IMR-90 (cell line): ENCODE results near the gene VCL. TPM values are rescaled to one million over a fixed set of nuclear protein-coding genes. Genes with fewer than 3 reads are reported as not detected.

Experiments
- ATAC-seq: fragments of 200-7000 bp; cut with Tn5 transposase; 2 replicates; pipeline ENCODE4 v1.9.1; 2020; ENCODE audit warnings: low read depth, mild to moderate bottlenecking, moderate library complexity
- BruUV-seq: library from RNA; stranded (reverse); fragments of 400-500 nt; replicated peaks from 2 replicates; lab custom pipeline; 2021; lab: Mats Ljungman, UMichigan
- CTCF ChIA-PET: fragments of 300-600 bp; formaldehyde crosslinking; extraction: SDS; loops from one replicate; lab custom pipeline; 2021; ENCODE audit warnings: antibody characterized with exemption; lab: Yijun Ruan, JAX
- POLR2A ChIA-PET: fragments of 300-600 bp; sonication (Branson Sonifier 250); formaldehyde crosslinking; loops from one replicate; lab custom pipeline; 2022; ENCODE audit warnings: antibody characterized with exemption; ENCODE audit not compliant: unreplicated experiment; lab: Charles Lee
- DNase-seq: peaks from one replicate; pipeline ENCODE4 v3.0.0; 2013
- H2AFZ ChIP-seq: replicated peaks from 2 replicates; pipeline ENCODE3; 2013; ENCODE audit warnings: low read length, mild to moderate bottlenecking; ENCODE audit not compliant: poor library complexity
- H2AK5ac ChIP-seq: 2 replicates; pipeline ENCODE4 v1.6.1; 2013; ENCODE audit warnings: low read depth, low read length, inconsistent platforms
- H2AK9ac ChIP-seq: replicated peaks from 2 replicates; pipeline ENCODE3; 2013; ENCODE audit warnings: mild to moderate bottlenecking, low read depth, low read length, moderate library complexity; ENCODE audit not compliant: poor library complexity
- H2BK120ac ChIP-seq: 2 replicates; pipeline ENCODE4 v1.6.1; 2013; ENCODE audit warnings: low read depth, low read length, inconsistent platforms
- H2BK15ac ChIP-seq: 3 replicates; pipeline ENCODE4 v1.6.1; 2013; ENCODE audit warnings: low read depth, low read length, inconsistent platforms
- H2BK20ac ChIP-seq: 2 replicates; pipeline ENCODE4 v1.6.1; 2013; ENCODE audit warnings: low read depth, mild to moderate bottlenecking, inconsistent platforms, low read length, moderate library complexity
- H2BK5ac ChIP-seq: 2 replicates; pipeline ENCODE4 v1.6.1; 2013; ENCODE audit warnings: mild to moderate bottlenecking, low read depth, low read length, inconsistent platforms; ENCODE audit not compliant: poor library complexity, severe bottlenecking
- H3K14ac ChIP-seq: replicated peaks from 2 replicates; pipeline ENCODE4 v1.6.1; 2013; ENCODE audit warnings: low read depth, low read length, inconsistent platforms
- H3K18ac ChIP-seq: 2 replicates; pipeline ENCODE4 v1.6.1; 2013; ENCODE audit warnings: low read depth, low read length, control low read depth
- H3K23ac ChIP-seq: 2 replicates; pipeline ENCODE4 v1.6.1; 2013; ENCODE audit warnings: low read depth, low read length, inconsistent platforms
- H3K27ac ChIP-seq: 2 replicates; pipeline ENCODE4 v1.5.1; 2013; ENCODE audit warnings: mild to moderate bottlenecking, control low read depth, low read length; ENCODE audit not compliant: insufficient read depth
- H3K27me3 ChIP-seq: 2 replicates; pipeline ENCODE4 v1.6.1; 2013; ENCODE audit warnings: low read length; ENCODE audit not compliant: control insufficient read depth, insufficient read depth
- H3K36me3 ChIP-seq: 2 replicates; pipeline ENCODE4 v1.6.1; 2013; ENCODE audit warnings: low read length, mixed read lengths; ENCODE audit not compliant: control insufficient read depth, insufficient read depth
- H3K4ac ChIP-seq: 2 replicates; pipeline ENCODE4 v1.6.1; 2013; ENCODE audit warnings: low read depth, low read length, inconsistent platforms
- H3K4me1 ChIP-seq: 2 replicates; pipeline ENCODE4 v1.6.1; 2013; ENCODE audit warnings: low read length, mixed read lengths; ENCODE audit not compliant: control insufficient read depth, insufficient read depth
- H3K4me2 ChIP-seq: 2 replicates; pipeline ENCODE4 v1.6.1; 2013; ENCODE audit warnings: low read depth, mild to moderate bottlenecking, control low read depth, low read length, moderate library complexity
- H3K4me3 ChIP-seq: 2 replicates; pipeline ENCODE4 v1.5.1; 2013; ENCODE audit warnings: low read depth, mild to moderate bottlenecking, control low read depth, low read length, moderate library complexity; ENCODE audit not compliant: insufficient read depth
- H3K56ac ChIP-seq: 2 replicates; pipeline ENCODE4 v1.6.1; 2013; ENCODE audit warnings: low read length, inconsistent platforms; ENCODE audit not compliant: insufficient read depth; ENCODE audit errors: extremely low read depth
- H3K79me1 ChIP-seq, 2 experiments: 2 replicates each; pipeline ENCODE4 v1.6.1; 2013; ENCODE audit warnings: low read length in 2 of 2, inconsistent platforms in 1 of 2, low read depth in 1 of 2
- H3K9ac ChIP-seq: 2 replicates; pipeline ENCODE4 v1.6.1; 2013; ENCODE audit warnings: low read depth, low read length, control low read depth
- H3K9me1 ChIP-seq: 2 replicates; pipeline ENCODE4 v1.6.1; 2013; ENCODE audit warnings: low read length, inconsistent platforms; ENCODE audit not compliant: insufficient read depth
- H3K9me3 ChIP-seq: 2 replicates; pipeline ENCODE4 v1.6.1; 2013; ENCODE audit warnings: low read length; ENCODE audit not compliant: control insufficient read depth, insufficient read depth
- H4K20me1 ChIP-seq: 2 replicates; pipeline ENCODE4 v1.6.1; 2013; ENCODE audit warnings: low read length, inconsistent platforms; ENCODE audit not compliant: insufficient read depth
- H4K5ac ChIP-seq: 2 replicates; pipeline ENCODE4 v1.6.1; 2013; ENCODE audit warnings: mild to moderate bottlenecking, low read depth, low read length, control low read depth
- H4K8ac ChIP-seq, 2 experiments: 2 replicates each; pipeline ENCODE4 v1.6.1; 2013; ENCODE audit warnings: low read depth in 2 of 2, low read length in 2 of 2, control low read depth in 1 of 2, inconsistent platforms in 1 of 2
- H4K91ac ChIP-seq: 2 replicates; pipeline ENCODE4 v1.6.1; 2013; ENCODE audit warnings: low read depth, low read length, inconsistent platforms; ENCODE audit not compliant: insufficient read depth
- BHLHE40 ChIP-seq: fragments of 150-350 bp; IDR thresholded peaks from 2 replicates; pipeline ENCODE4 v1.6.1; 2016; ENCODE audit warnings: mild to moderate bottlenecking, low read depth, low read length
- CEBPB ChIP-seq: IDR thresholded peaks from 2 replicates; pipeline ENCODE4 v1.6.1; 2012; ENCODE audit warnings: low read depth, low read length, improper control_type of control experiment
- FOS ChIP-seq: fragments of 150-350 bp; IDR thresholded peaks from 2 replicates; pipeline ENCODE4 v1.6.1; 2016; ENCODE audit warnings: low read depth, low read length
- MAFK ChIP-seq: IDR thresholded peaks from 2 replicates; pipeline ENCODE4 v1.6.1; 2012; ENCODE audit warnings: low read depth, low read length, improper control_type of control experiment
- MAZ ChIP-seq: IDR thresholded peaks from 2 replicates; pipeline ENCODE4 v1.6.1; 2012; ENCODE audit warnings: low read depth, mild to moderate bottlenecking, low read length, improper control_type of control experiment, moderate library complexity, borderline replicate concordance
- MXI1 ChIP-seq: IDR thresholded peaks from 2 replicates; pipeline ENCODE4 v1.6.1; 2012; ENCODE audit warnings: low read depth, mild to moderate bottlenecking, low read length, moderate library complexity, borderline replicate concordance
- NFE2L2 ChIP-seq: fragments of 150-350 bp; IDR thresholded peaks from 2 replicates; pipeline ENCODE4 v1.6.1; 2016; ENCODE audit warnings: low read depth, mild to moderate bottlenecking, low read length
- POLR2A ChIP-seq: IDR thresholded peaks from 2 replicates; pipeline ENCODE4 v1.6.1; 2012; ENCODE audit warnings: mild to moderate bottlenecking, low read depth, low read length
- RAD21 ChIP-seq: IDR thresholded peaks from 2 replicates; pipeline ENCODE4 v1.6.1; 2012; ENCODE audit warnings: low read length, improper control_type of control experiment
- RCOR1 ChIP-seq: IDR thresholded peaks from 2 replicates; pipeline ENCODE4 v1.6.1; 2012; ENCODE audit warnings: mild to moderate bottlenecking, low read length, improper control_type of control experiment; ENCODE audit not compliant: insufficient replicate concordance
- RFX5 ChIP-seq: IDR thresholded peaks from 2 replicates; pipeline ENCODE4 v1.8.0; 2012; ENCODE audit warnings: low read depth, mild to moderate bottlenecking, low read length, moderate library complexity
- SMC3 ChIP-seq: fragments of 150-350 bp; IDR thresholded peaks from 2 replicates; pipeline ENCODE4 v1.6.1; 2016; ENCODE audit warnings: low read depth, mild to moderate bottlenecking, antibody characterized with exemption, low read length, moderate library complexity
- WGBS, 2 experiments: methylation state at CpG; one replicate each; pipeline versions ENCODE4 v1.1.5 to v1.1.7; 2013; ENCODE audit warnings: missing lambda C conversion rate in 2 of 2; ENCODE audit not compliant: insufficient read length in 1 of 2; ENCODE audit errors: extremely low coverage in 2 of 2; 5-methylcytosine and 5-hydroxymethylcytosine counted together
- dilution Hi-C: fragments of 300-500 bp; cut with HindIII; formaldehyde crosslinking; loops from one replicate; pipeline ENCODE4 v1.14.3; 2018; ENCODE audit warnings: low sequenced_read_pairs; ENCODE audit not compliant: unreplicated experiment
- in situ Hi-C: fragments of 300-500 bp; cut with MboI; formaldehyde crosslinking; loops from 3 replicates; pipeline ENCODE4 v1.14.3; 2019; ENCODE audit warnings: low sequenced_read_pairs, inconsistent platforms, mixed read lengths
- intact Hi-C: fragments of 100-400 bp; cut with micrococcal nuclease; formaldehyde crosslinking; loops from 2 replicates; pipeline ENCODE4 v1.10.0; 2022
- polyA plus RNA-seq, 3 experiments: library from polyadenylated mRNA; depleted of rRNA; stranded (reverse); fragments of >200 nt; gene quantifications; 2 replicates each; pipeline ENCODE4 v1.2.3, GENCODE V29; 2012; ENCODE audit warnings: low replicate concordance in 1 of 3
- total RNA-seq: library from RNA; depleted of rRNA; stranded (reverse); fragments of >200 nt; gene quantifications from 2 replicates; pipeline ENCODE4 v1.2.3, GENCODE V29; 2012
- TF ChIP-seq, protein P1 (sequence below): fragments of 150-350 bp; IDR thresholded peaks from 2 replicates; pipeline ENCODE4 v1.6.1; 2017; ENCODE audit warnings: mild to moderate bottlenecking, antibody characterized with exemption, low read length, low read depth

Gene VCL
- total and polyA plus RNA-seq, 2 of the 4 experiments (the other 2 are of a cell fraction): 227 to 283 TPM

DNA sequence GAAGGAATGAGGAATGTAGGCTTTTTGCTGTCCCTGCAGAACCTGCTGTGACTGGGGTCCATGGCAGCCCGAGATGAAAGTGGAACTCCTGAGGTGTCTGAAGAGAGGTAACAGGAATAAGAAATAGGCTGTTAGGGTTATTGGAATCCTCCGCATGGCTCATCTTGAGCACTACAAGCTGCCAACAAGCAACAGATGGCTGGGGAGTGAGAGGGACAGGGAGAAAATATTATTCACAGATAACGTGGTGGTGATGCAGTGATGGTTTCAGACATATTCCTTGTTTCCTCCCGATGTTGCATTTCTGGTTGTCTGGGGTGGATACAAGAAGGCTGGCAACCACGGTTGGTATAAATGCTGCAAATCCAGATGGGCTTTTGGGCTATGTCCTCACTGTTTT lies 106.6 kb downstream of the VCL start:
- DNase-seq: no peak
- dilution Hi-C loops: no loop called here
- no peak overlapping the region for H4K91ac ChIP-seq
- H3K23ac ChIP-seq: no peak overlapping the region
- no peak overlapping the region for H2BK5ac ChIP-seq
- H3K4ac ChIP-seq: no peak overlapping the region
- no peak overlapping the region for H2BK15ac ChIP-seq
- H4K8ac ChIP-seq: 0 out of 4 replicates have a peak overlapping the region, but pooled peaks of 1 of the 2 experiments have one; percentile 18
- no peak overlapping the region for H4K5ac ChIP-seq
- no peak overlapping the region for H2BK120ac ChIP-seq
- no peak overlapping the region for H2AK5ac ChIP-seq
- H3K56ac ChIP-seq: no peak overlapping the region
- H2AFZ ChIP-seq: no peak overlapping the region
- WGBS, 2 experiments: 83% methylated on average over 1 of the region's 5 CpGs; no CpG with 5 or more reads in 1 of the 2 experiments
- ATAC-seq: no peak
- H3K14ac ChIP-seq: no peak overlapping the region
- H3K4me2 ChIP-seq: no peak overlapping the region
- H4K20me1 ChIP-seq: peaks cover 18% of the 10 kb centered on the region; the same call in 1 of the 2 replicates
- no peak overlapping the region for H3K27ac ChIP-seq
- H3K9ac ChIP-seq: no peak overlapping the region
- peaks cover 42 to 62% of the 10 kb centered on the region in 2 experiments for H3K79me1 ChIP-seq
- H3K9me1 ChIP-seq: 0 out of 2 replicates have a peak, but pooled peaks cover 3% of the 10 kb centered on the region
- intact Hi-C loops: no loop called here
- H2AK9ac ChIP-seq: peak overlapping the region; percentile 12
- H3K27me3 ChIP-seq: no peaks in the 10 kb centered on the region
- TF ChIP-seq NFE2L2 (no peak), SMC3 (no peak), BHLHE40 (no peak), MXI1 (no peak), POLR2A (no peak), CEBPB (no peak), FOS (no peak), RCOR1 (no peak), MAZ (no peak), MAFK (no peak), RFX5 (no peak), RAD21 (no peak)
- TF ChIP-seq, protein P1, sequence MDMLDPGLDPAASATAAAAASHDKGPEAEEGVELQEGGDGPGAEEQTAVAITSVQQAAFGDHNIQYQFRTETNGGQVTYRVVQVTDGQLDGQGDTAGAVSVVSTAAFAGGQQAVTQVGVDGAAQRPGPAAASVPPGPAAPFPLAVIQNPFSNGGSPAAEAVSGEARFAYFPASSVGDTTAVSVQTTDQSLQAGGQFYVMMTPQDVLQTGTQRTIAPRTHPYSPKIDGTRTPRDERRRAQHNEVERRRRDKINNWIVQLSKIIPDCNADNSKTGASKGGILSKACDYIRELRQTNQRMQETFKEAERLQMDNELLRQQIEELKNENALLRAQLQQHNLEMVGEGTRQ: no peak
- H3K18ac ChIP-seq: no peak overlapping the region
- BruUV-seq: no TSS peak
- ChIA-PET POLR2A (no interaction called here), CTCF (no interaction called here)
- H3K4me3 ChIP-seq: no peak overlapping the region
- in situ Hi-C loops: no loop called here
- no peaks in the 10 kb centered on the region for H3K9me3 ChIP-seq
- peaks cover 76% of the 10 kb centered on the region for H3K36me3 ChIP-seq
- no peaks in the 10 kb centered on the region for H3K4me1 ChIP-seq
- no peak overlapping the region for H2BK20ac ChIP-seq
